ENCODE data around the gene SPATA21. TPM values are rescaled to one million over a fixed set of nuclear protein-coding genes. Genes with fewer than 3 reads are reported as not detected.

Gene SPATA21
- total and polyA plus RNA-seq, 10 of the 15 experiments (the other 5 are each of a cell fraction or from before 2014, with no cell fraction given): 0.05 to 1.1 (median 0.24) TPM; not detected in 1

DNA sequence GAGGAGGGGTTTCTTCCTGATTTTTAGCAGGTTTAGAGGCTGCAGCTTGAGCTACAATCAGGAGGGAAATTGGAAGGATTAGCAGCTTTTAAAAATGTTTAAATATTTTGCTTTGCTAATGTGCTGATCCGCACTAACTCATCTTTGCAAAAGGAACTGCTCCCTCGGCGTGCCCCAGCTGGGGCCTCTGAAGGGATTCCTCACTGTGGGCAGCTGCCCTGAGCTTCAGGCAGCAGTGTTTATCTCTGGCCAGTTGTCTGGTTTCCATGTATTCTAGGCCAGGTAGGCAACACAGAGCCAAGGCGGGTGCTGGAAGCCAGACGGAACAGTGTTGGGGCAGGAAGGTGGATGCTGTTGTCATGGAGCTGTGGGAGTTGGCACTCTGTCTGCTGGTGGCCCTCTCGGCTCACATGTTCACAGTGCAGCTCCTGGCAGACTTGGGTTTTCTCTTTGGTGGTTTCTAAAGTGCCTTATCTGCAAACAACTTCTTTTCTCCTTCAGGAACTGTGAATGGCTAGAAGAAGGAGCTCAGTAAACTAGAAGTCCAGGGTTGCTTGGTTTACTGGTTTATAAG lies 22.2 kb upstream of the SPATA21 start:
- no peak for ATAC-seq
- ChIA-PET CTCF (interaction anchor here (1.1 to 1.2 kb wide), 2 partner anchors 60 to 162 kb away, joined by 3 read pairs; no protein-coding TSS in a partner anchor), SMC1A (ENCODE audit: uncharacterized antibody, unreplicated experiment) (interaction anchor here (0.7 kb wide), 1 partner anchor 89 kb away, joined by 3 read pairs; no protein-coding TSS in a partner anchor), POLR2A (no interaction called here), RAD21 (ENCODE audit: unreplicated experiment) (no interaction called here)
- H3K4me1 ChIP-seq (ENCODE audit: control insufficient read depth, insufficient read depth, low read length): no peaks in the 10 kb centered on the region
- no peak overlapping the region for H3K4me2 ChIP-seq (ENCODE audit: control insufficient read depth, insufficient read depth)
- intact Hi-C loops (cut with micrococcal nuclease; ENCODE audit: unreplicated experiment): no loop called here
- DNase-seq (ENCODE audit: low read depth, low spot score): no peak
- no peak for FAIRE-seq
- no peaks in the 10 kb centered on the region for H3K27me3 ChIP-seq (replicated peaks in 1 of 2; ENCODE audit: control insufficient read depth in 2 of 2, insufficient read depth in 2 of 2, low read length in 1 of 2)
- no peaks in the 10 kb centered on the region for H4K20me1 ChIP-seq (ENCODE audit: control insufficient read depth, insufficient read depth)
- no peaks in the 10 kb centered on the region for H3K9me3 ChIP-seq (replicated peaks; ENCODE audit: control insufficient read depth, insufficient read depth, low read length)
- BruUV-seq (replicated peaks): TSS peak; percentile 46
- in situ Hi-C loops (cut with MboI): no loop called here
- H3K79me2 ChIP-seq (ENCODE audit: control insufficient read depth, insufficient read depth, low read length): no peaks in the 10 kb centered on the region
- H3K27ac ChIP-seq (ENCODE audit: control insufficient read depth, insufficient read depth): no peak overlapping the region
- WGBS (ENCODE audit: insufficient coverage, insufficient replicate concordance, low lambda C conversion rate, missing lambda C conversion rate): 100% methylated on average over 6 of the region's 6 CpGs
- H3K9ac ChIP-seq (ENCODE audit: control insufficient read depth, insufficient read depth, low read length): no peak overlapping the region
- H3K4me3 ChIP-seq: no peak overlapping the region
- H2AFZ ChIP-seq (ENCODE audit: control insufficient read depth, low read depth, low read length): no peak overlapping the region
- H3K36me3 ChIP-seq (ENCODE audit: control insufficient read depth in 2 of 2, insufficient read depth in 2 of 2, low read length in 1 of 2): peaks cover 11 to 49% of the 10 kb centered on the region in 2 experiments
- TF ChIP-seq STAT3 (IDR thresholded peaks at IDR 0.05; ENCODE audit: low read depth, low read length) (no peak), POLR2A (IDR thresholded peaks at IDR 0.05; ENCODE audit: low read depth, low read length) (peak; percentile 35; the same call in 1 of the 2 replicates)

DNA sequence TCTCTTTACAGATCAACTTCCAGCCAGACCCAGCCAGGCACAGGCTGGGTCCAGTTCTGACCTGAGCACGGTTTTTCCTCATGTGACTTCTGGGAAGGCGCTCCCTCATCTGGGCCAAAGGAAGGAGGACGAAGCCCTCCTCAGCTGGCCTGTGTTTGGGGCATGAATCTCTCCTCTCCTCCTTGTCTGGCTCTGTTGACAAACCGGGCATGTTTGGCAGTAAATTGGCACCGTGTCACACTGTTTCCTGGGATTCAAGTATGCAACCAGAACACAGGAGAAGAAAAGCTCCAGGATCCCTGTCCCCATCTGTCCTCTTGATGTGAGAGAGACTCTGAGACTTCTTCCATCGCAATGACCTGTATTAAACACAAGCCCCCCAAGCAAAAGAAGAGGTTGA lies 21.6 kb upstream of the SPATA21 start:
- Histone ChIP-seq H3K4me3 (no peak overlapping the region), H3K27ac (ENCODE audit: control insufficient read depth, insufficient read depth) (no peak overlapping the region), H3K27me3 (replicated peaks in 1 of 2; ENCODE audit: control insufficient read depth in 2 of 2, insufficient read depth in 2 of 2, low read length in 1 of 2) (no peaks in the 10 kb centered on the region), H3K4me1 (ENCODE audit: control insufficient read depth, insufficient read depth, low read length) (no peaks in the 10 kb centered on the region), H3K9ac (ENCODE audit: control insufficient read depth, insufficient read depth, low read length) (no peak overlapping the region), H4K20me1 (ENCODE audit: control insufficient read depth, insufficient read depth) (no peaks in the 10 kb centered on the region), H2AFZ (ENCODE audit: control insufficient read depth, low read depth, low read length) (no peak overlapping the region), H3K79me2 (ENCODE audit: control insufficient read depth, insufficient read depth, low read length) (no peaks in the 10 kb centered on the region), H3K4me2 (ENCODE audit: control insufficient read depth, insufficient read depth) (no peak overlapping the region), H3K36me3 (ENCODE audit: control insufficient read depth in 2 of 2, insufficient read depth in 2 of 2, low read length in 1 of 2) (peaks cover 11 to 49% of the 10 kb centered on the region in 2 experiments), H3K9me3 (replicated peaks; ENCODE audit: control insufficient read depth, insufficient read depth, low read length) (no peaks in the 10 kb centered on the region)
- intact Hi-C loops (cut with micrococcal nuclease; ENCODE audit: unreplicated experiment): no loop called here
- RAD21 ChIA-PET (ENCODE audit: unreplicated experiment): no interaction called here
- no peak for FAIRE-seq
- BruUV-seq (replicated peaks): no TSS peak
- no peak for ATAC-seq
- POLR2A ChIA-PET: no interaction called here
- in situ Hi-C loops (cut with MboI): no loop called here
- SMC1A ChIA-PET (ENCODE audit: uncharacterized antibody, unreplicated experiment): no interaction called here
- DNase-seq (ENCODE audit: low read depth, low spot score): no peak
- CTCF ChIA-PET: interaction anchor here (1.1 to 1.2 kb wide), 2 partner anchors 59 to 162 kb away, joined by 3 read pairs; no protein-coding TSS in a partner anchor
- 97% methylated on average over 6 of the region's 6 CpGs for whole genome bisulfite sequencing (ENCODE audit: insufficient coverage, insufficient replicate concordance, low lambda C conversion rate, missing lambda C conversion rate)
- no peak for TF ChIP-seq NR2C2 (IDR thresholded peaks at IDR 0.05; ENCODE audit: borderline replicate concordance, control insufficient read depth, insufficient read length, low read depth)
- TF ChIP-seq MXI1 (IDR thresholded peaks at IDR 0.05; ENCODE audit: low read depth, low read length): no peak
- no peak for TF ChIP-seq SMAD5 (IDR thresholded peaks at IDR 0.05; ENCODE audit: low read depth)
- TF ChIP-seq, protein P1, sequence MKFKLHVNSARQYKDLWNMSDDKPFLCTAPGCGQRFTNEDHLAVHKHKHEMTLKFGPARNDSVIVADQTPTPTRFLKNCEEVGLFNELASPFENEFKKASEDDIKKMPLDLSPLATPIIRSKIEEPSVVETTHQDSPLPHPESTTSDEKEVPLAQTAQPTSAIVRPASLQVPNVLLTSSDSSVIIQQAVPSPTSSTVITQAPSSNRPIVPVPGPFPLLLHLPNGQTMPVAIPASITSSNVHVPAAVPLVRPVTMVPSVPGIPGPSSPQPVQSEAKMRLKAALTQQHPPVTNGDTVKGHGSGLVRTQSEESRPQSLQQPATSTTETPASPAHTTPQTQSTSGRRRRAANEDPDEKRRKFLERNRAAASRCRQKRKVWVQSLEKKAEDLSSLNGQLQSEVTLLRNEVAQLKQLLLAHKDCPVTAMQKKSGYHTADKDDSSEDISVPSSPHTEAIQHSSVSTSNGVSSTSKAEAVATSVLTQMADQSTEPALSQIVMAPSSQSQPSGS (IDR thresholded peaks at IDR 0.05; ENCODE audit: low read length): no peak
- TF ChIP-seq BCL3 (IDR thresholded peaks at IDR 0.05; ENCODE audit: borderline replicate concordance, insufficient read depth, low read depth, low read length, poor library complexity, severe bottlenecking): no peak
- no peak for TF ChIP-seq CHD4 (IDR thresholded peaks at IDR 0.05)
- no peak for TF ChIP-seq ZNF24 (IDR thresholded peaks at IDR 0.05)
- TF ChIP-seq ZNF622 (IDR thresholded peaks at IDR 0.05): no peak
- no peak for TF ChIP-seq HCFC1 (IDR thresholded peaks at IDR 0.05; ENCODE audit: low read length)
- TF ChIP-seq HDAC2 (IDR thresholded peaks at IDR 0.05): no peak
- no peak for TF ChIP-seq ZBTB4 (CRISPR knock-in tag; IDR thresholded peaks at IDR 0.05)

Data from GM12878 (cell line).